ENCODE measurements around the gene OCEL1. TPM values are rescaled to one million over a fixed set of nuclear protein-coding genes. Genes with fewer than 3 reads are reported as not detected.
"Not testable (repeated sequence)": the region's sequence is repeated elsewhere in the genome, so short reads cannot be mapped to it uniquely, and the experiment has no call there.

OCEL1 gene
- total RNA-seq, 1 donor from 2014 or later, result 10.4 TPM

- Mint-ChIP-seq H3K9me3 (no peaks in the 10 kb centered on the region), H3K36me3 (ENCODE audit: low read depth) (peaks cover 3% of the 10 kb centered on the region), H3K4me1 (no peaks in the 10 kb centered on the region), H3K4me3 (no peak overlapping the region), H3K27me3 (ENCODE audit: low read depth) (no peaks in the 10 kb centered on the region), H3K27ac (ENCODE audit: unreplicated experiment) (peak overlapping the region; percentile 57)
- no peak for DNase-seq (ENCODE audit: low read depth, low spot score)
- no peak for TF ChIP-seq CTCF (conservative IDR thresholded peaks at IDR 0.05)
These were observed 41.6 kb upstream of the OCEL1 start for GRCh38 chr19:17184371-17184841.

- peaks cover 3% of the 10 kb centered on the region for H3K36me3 Mint-ChIP-seq (ENCODE audit: low read depth)
- H3K27me3 Mint-ChIP-seq (ENCODE audit: low read depth), result no peaks in the 10 kb centered on the region
- no peaks in the 10 kb centered on the region for H3K4me1 Mint-ChIP-seq
- H3K27ac Mint-ChIP-seq (ENCODE audit: unreplicated experiment), result no peak overlapping the region
- no peak for DNase-seq (ENCODE audit: low read depth, low spot score)
- TF ChIP-seq CTCF (conservative IDR thresholded peaks at IDR 0.05), result no peak
- H3K9me3 Mint-ChIP-seq, result no peaks in the 10 kb centered on the region
- H3K4me3 Mint-ChIP-seq, result no peak overlapping the region
These were observed 40.4 kb upstream of the OCEL1 start for GRCh38 chr19:17185590-17185989.

GRCh38 chr19:17191736-17192135, 34.3 kb upstream of the OCEL1 start:
- not testable (repeated sequence) for H3K27ac Mint-ChIP-seq (ENCODE audit: unreplicated experiment); H3K4me1 Mint-ChIP-seq; H3K4me3 Mint-ChIP-seq; H3K9me3 Mint-ChIP-seq; DNase-seq (ENCODE audit: low read depth, low spot score); H3K27me3 Mint-ChIP-seq (ENCODE audit: low read depth)
- peaks cover 14% of the 10 kb centered on the region for H3K36me3 Mint-ChIP-seq (ENCODE audit: low read depth)

- H3K36me3 Mint-ChIP-seq (ENCODE audit: low read depth), result peaks cover 21% of the 10 kb centered on the region
- no peaks in the 10 kb centered on the region for H3K27me3 Mint-ChIP-seq (ENCODE audit: low read depth)
- no peak overlapping the region for H3K27ac Mint-ChIP-seq (ENCODE audit: unreplicated experiment)
- H3K9me3 Mint-ChIP-seq, result peaks cover 3% of the 10 kb centered on the region
- no peak overlapping the region for H3K4me3 Mint-ChIP-seq
- no peak for DNase-seq (ENCODE audit: low read depth, low spot score)
- no peaks in the 10 kb centered on the region for H3K4me1 Mint-ChIP-seq
- no peak for TF ChIP-seq CTCF (conservative IDR thresholded peaks at IDR 0.05)
These were observed 33.3 kb upstream of the OCEL1 start for GRCh38 chr19:17192751-17193150.

GRCh38 chr19:17194608-17195007, 31.4 kb upstream of the OCEL1 start:
- DNase-seq (ENCODE audit: low read depth, low spot score), result no peak
- no peak for TF ChIP-seq CTCF (conservative IDR thresholded peaks at IDR 0.05)
- Mint-ChIP-seq H3K27ac (ENCODE audit: unreplicated experiment) (no peak overlapping the region), H3K9me3 (peaks cover 3% of the 10 kb centered on the region), H3K27me3 (ENCODE audit: low read depth) (no peaks in the 10 kb centered on the region), H3K4me1 (no peaks in the 10 kb centered on the region), H3K36me3 (ENCODE audit: low read depth) (peaks cover 32% of the 10 kb centered on the region), H3K4me3 (no peak overlapping the region)

- Mint-ChIP-seq H3K27ac (ENCODE audit: unreplicated experiment) (no peak overlapping the region), H3K4me3 (no peak overlapping the region), H3K9me3 (peaks cover 3% of the 10 kb centered on the region), H3K4me1 (no peaks in the 10 kb centered on the region), H3K27me3 (ENCODE audit: low read depth) (no peaks in the 10 kb centered on the region), H3K36me3 (ENCODE audit: low read depth) (peaks cover 32% of the 10 kb centered on the region)
- no peak for TF ChIP-seq CTCF (conservative IDR thresholded peaks at IDR 0.05)
- no peak for DNase-seq (ENCODE audit: low read depth, low spot score)
These were observed 30.9 kb upstream of the OCEL1 start for GRCh38 chr19:17195106-17195505.

All from neural crest cell (in vitro differentiated cells).